Epithelial cell of prostate (primary cell): ENCODE data around the gene SAXO2.
A peak's percentile ranks its signal among the peaks of the same experiment; 100 is the strongest.
"Not testable (repeated sequence)": the region's sequence is repeated elsewhere in the genome, so short reads cannot be mapped to it uniquely, and the experiment has no call there.

ENCODE experiments used
- DNase-seq: peaks from one replicate; pipeline ENCODE4 v3.0.0-alpha.2; 2011; ENCODE audit warnings: low read depth, low spot score
- H3K27ac ChIP-seq: fragments of 450-650 bp; 2 replicates; pipeline ENCODE4 v1.5.1; 2017; ENCODE audit warnings: mild to moderate bottlenecking

The SAXO2 gene, protein sequence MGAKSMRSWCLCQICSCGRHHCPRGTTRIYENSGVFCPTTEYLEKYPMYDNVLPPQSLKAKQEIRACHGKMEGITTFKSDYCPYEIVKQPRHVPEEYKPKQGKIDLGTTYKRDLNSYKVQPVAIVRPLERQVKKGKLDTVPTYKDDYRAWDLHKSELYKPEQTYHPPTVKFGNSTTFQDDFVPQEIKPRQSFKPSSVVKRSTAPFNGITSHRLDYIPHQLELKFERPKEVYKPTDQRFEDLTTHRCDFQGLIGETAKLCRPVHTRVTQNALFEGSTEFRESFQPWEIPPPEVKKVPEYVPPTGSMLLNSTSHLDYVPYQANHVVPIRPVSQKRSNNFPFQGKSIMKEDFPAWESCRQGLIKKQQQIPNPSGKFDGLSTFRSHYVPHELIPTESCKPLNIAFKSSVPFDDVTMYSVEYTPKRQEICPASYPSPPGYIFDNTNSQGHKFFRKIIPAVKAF

GRCh38 chr15:82262422-82263026 lies at the start of gene SAXO2, which contains the start of gene EFL1:
Gene SAXO2, plus strand, starts transcription at chr15:82262818. Its CDS starts 62 bp downstream, at chr15:82262880.
Gene EFL1, minus strand, starts transcription at chr15:82262734. Its CDS starts 956 bp downstream, at chr15:82261778.
- no peak for DNase-seq
- H3K27ac ChIP-seq: peak within 1 kb of the TSS; percentile 85

DNA sequence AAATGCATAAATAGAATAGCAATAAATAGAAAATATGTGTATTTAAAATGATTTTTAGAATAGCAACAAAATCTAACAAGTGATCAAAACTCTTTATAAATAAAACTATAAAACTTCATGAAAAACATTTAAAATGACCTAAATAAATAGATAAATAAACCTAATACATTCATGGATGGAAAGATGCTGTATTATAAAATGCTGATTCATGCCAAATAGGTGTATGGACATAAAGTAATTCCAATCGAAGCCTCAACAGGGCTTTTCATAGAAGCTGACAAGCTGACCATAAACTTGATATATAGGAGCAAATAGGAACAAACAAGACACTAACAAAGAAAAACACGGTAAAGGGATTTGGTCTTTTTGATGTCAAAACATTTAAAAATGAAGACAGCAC lies 46.5 kb upstream of the SAXO2 start:
- DNase-seq, H3K27ac ChIP-seq: not testable (repeated sequence)

DNA sequence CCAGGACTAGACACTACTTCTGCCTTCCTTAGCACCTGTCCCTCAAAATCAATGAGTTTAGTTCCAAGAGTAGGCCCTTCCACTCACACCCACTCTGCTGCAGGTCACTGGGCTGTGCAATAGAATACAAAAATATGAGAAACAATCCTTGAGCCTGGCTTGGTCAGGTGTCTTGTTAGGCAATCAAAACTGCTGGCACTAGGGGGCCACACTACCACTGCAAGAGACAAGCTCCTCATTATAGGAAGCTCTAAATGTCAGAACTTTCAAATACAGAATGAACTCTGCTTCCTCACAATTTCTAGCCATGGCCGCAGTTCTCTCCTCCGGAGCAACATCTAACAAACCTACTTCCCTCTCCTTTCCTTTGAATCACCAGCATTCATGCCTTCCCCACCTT lies 41.1 kb upstream of the SAXO2 start:
- DNase-seq, H3K27ac ChIP-seq: not testable (repeated sequence)

- no peak for DNase-seq
- no peak overlapping the region for H3K27ac ChIP-seq
Observed at GRCh38 chr15:82228750-82229149, 33.9 kb upstream of the SAXO2 start.

DNA sequence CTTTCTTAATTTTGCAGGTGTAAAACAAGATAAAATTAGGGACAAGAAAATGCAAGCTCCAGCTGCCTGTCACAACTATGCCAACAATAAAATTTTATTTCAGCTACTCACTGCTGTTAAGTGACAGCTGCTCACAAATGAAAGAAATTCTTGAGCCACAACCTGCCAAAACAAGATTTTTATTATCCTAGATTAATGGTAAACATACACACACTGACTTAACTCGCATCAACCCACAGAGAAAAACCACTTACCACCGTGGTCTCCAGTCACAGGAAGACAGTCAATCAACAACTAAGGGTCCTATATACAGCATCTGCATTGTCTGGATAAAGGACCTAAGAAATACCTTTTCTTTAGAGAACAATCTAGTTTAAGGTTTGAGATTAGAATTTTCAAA lies 31.4 kb upstream of the SAXO2 start:
- H3K27ac ChIP-seq: no peak overlapping the region

DNA sequence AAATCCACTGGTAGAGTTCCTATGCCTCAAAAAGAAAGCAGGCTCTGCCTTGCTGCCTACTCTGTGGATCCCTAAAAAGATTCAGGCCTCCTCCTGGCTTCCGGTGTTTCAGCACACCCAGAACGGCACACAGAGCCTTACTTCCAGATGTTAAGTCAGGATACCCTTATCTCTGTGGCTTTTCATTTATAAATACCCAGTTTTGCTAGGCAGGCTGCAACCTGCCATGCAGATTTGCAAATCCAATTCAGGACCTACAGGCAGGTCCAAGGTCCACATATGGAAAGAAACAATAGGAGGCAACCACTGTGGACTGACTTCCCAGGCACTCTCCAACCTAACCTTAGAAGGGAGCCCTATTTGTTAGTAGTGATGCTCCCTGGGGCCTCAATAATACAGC lies 30.8 kb upstream of the SAXO2 start:
- no peak for DNase-seq
- H3K27ac ChIP-seq: no peak overlapping the region

More for the DNA sequence above, 31.4 kb upstream of the SAXO2 start:
- DNase-seq: no peak

- not testable (repeated sequence) for DNase-seq, H3K27ac ChIP-seq
Observed at GRCh38 chr15:82237944-82238534, 24.6 kb upstream of the SAXO2 start.

DNA sequence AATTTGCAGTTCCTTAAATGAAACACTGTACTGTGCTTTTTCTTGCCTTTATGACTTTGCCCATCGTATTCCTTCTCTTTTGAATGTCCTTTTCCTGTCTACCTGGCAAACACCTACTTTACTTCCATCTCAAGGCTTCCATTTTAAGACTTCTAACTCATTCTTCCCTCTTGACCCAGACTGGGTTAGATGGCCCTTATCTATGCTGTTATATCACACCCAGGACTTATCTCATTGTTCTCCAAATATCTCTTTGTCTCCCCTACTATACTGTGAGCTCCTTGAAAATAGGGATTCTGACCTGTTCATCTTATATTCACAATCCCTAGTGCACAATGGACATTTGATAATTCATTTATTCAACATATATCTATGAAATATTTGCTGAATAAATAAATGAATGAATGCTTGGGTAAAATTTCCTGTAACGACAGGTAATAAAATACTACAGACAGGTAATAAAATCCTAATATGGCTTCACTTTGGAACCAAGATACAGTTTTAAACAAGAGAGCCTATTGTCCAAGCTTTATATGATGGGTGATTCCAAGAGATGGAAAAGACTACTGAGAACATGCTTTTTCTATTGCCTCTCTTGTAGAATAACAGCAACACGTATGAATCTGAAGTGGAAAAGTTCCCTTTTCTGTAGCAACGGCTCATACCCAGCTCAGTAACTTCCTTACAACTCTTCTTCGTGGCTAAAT lies 22.8 kb upstream of the SAXO2 start:
- H3K27ac ChIP-seq: no peak overlapping the region
- DNase-seq: no peak

- not testable (repeated sequence) for H3K27ac ChIP-seq, DNase-seq
Observed at GRCh38 chr15:82241836-82242499, 20.6 kb upstream of the SAXO2 start.

DNA sequence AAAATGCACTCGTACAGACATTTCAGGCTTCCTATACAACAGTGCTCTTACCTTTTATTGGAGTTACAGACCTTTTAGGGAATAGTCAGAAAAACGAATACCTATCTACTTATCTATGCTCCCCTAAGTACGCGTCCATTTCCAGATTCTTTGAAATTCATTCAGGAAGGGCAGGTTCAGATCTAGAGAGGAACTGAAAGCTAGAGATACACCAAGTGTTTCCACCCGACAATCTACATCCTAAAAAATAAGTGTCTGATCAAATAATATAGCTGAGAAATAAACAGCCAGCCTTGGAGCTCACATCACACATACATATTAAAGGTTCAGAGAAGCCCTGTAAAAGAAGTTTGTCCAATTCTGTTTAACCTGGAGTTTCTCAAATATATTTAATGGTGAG lies 19.0 kb upstream of the SAXO2 start:
- H3K27ac ChIP-seq, DNase-seq: not testable (repeated sequence)

DNA sequence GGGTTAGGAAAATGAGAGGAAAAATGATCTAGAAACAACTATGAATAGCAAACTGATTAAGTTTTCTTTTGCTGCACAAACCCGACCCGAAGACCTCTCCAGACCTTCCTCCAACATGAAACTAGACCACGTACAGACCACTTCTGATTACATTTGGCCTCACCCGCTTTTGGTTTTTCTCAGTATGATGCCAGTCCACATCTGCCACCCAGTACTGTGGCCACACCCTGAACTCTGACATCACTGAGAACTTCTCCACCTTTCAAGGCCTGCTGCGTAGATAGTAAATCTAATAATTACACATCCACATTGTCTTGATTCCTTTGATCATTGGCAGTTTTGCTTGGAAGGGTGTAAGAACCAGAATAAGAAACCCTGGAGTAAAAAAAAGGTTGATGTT lies 16.7 kb upstream of the SAXO2 start:
- DNase-seq, H3K27ac ChIP-seq: not testable (repeated sequence)

DNA sequence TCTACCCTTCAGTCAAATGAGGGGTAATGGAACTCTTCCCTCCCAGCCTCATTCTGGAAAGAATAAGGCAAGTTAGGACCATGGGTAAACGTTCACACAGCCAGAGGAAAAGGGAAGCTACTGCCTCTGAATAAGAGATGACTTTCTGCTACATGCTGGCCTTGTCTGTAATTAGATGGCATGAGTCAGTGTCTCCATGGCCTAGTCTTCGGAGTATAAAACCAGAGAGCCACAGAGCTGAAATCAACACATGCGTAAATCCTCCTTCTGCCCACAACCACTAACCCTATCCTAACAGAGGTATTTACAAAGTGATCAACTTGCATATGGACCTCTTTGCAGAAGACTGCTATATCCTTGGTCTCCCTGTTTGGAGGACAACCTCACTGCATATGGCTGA lies 14.4 kb upstream of the SAXO2 start:
- not testable (repeated sequence) for H3K27ac ChIP-seq, DNase-seq

GRCh38 chr15:82261566-82262421 lies 824 bp upstream of the SAXO2 start:
- peak overlapping the region; percentile 85 for H3K27ac ChIP-seq
- DNase-seq: not testable (repeated sequence)

GRCh38 chr15:82263350-82263749 lies 732 bp downstream of the SAXO2 start:
- H3K27ac ChIP-seq: no peak overlapping the region
- no peak for DNase-seq

DNA sequence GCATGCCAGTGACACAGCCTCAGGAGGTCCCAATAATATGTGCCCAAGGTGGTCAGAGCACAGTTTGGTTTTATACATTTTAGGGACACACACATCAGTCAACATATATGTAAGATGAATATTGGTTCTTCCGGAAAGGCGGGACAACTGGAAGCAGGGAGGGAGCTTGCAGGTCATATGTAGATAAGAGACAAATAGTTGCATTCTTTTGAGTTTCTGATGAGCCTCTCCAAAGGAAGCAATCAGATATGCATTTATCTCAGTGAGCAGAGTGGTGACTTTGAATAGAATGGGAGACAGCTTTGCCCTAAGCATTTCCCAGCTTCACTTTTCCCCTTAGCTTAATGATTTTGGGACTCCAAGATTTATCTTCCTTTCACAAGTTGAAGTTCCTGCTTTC lies 4.5 kb downstream of the SAXO2 start:
- H3K27ac ChIP-seq, DNase-seq: not testable (repeated sequence)

DNA sequence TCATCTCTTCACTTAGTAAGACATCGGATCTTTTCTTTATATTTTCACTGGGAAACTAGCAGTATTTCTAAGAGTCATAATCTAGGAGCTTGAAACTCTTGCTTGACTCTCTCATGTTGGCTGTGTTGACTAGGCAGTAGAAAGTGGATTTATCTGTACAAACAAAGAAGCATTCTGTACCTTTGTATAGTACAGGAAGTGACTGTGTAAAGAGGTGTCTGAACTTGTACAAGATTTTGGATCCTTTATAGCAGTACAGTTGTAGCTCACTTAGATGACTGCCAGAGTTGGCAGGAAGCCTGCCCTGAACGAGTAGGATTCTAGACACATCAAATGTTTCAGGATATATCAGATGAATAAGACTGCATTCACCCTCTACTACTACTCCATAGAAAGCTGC lies 5.8 kb downstream of the SAXO2 start:
- H3K27ac ChIP-seq: peak overlapping the region; percentile 78
- peak; percentile 82 for DNase-seq

GRCh38 chr15:82272154-82272553 lies 9.5 kb downstream of the SAXO2 start:
- no peak for DNase-seq
- H3K27ac ChIP-seq: no peak overlapping the region

GRCh38 chr15:82275410-82275809 lies 12.8 kb downstream of the SAXO2 start:
- DNase-seq: no peak
- no peak overlapping the region for H3K27ac ChIP-seq

DNA sequence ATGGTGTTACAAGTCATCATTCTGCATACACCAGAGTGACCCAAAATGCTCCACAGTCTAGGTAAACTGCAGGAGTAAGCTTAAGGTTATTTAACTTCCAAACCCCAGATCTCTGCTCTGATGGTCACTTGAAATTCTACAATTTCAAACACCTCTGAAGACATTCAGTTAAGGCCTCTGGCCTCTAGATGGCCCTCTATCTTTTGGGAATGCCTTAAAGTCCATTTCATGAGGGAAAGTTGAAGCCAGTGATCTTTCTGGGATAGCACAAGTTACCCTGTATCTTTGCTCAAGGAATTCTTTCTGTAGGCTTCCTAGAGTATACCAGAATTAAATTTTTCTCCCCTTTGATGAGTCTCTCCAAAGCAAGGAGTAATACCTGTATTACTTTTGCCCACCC lies 18.7 kb downstream of the SAXO2 start:
- not testable (repeated sequence) for DNase-seq, H3K27ac ChIP-seq
